Transverse colon (tissue), 4 donors: ENCODE results near the gene RALGPS2. TPM values are rescaled to one million over a fixed set of nuclear protein-coding genes. Genes with fewer than 3 reads are reported as not detected.

ENCODE experiments used
- DNase-seq: peaks from one replicate; pipeline ENCODE4 v3.0.0-alpha.2; 2019
- H3K27ac ChIP-seq, 4 donors: fragments of 200-600 bp; sonication (generic); 2 replicates each; pipeline ENCODE4 v1.5.1; 2016 to 2018; ENCODE audit warnings: inconsistent platforms in 4 of 4
- H3K27me3 ChIP-seq: fragments of 200-600 bp; sonication (generic); 2 replicates; pipeline ENCODE4 v1.5.1; 2017; ENCODE audit warnings: inconsistent platforms
- H3K36me3 ChIP-seq, 4 donors: fragments of 200-600 bp; sonication (generic); 2 replicates each; pipeline ENCODE4 v1.5.1; 2017 to 2019; ENCODE audit warnings: inconsistent platforms in 4 of 4
- H3K4me1 ChIP-seq, 4 donors: fragments of 200-600 bp; sonication (generic); 2 replicates each; pipeline ENCODE4 v1.5.1; 2017 to 2020; ENCODE audit warnings: inconsistent platforms in 4 of 4
- H3K4me3 ChIP-seq, 4 donors: fragments of 200-600 bp; sonication (generic); 1 replicate in 1 of 4; 2 replicates in 3 of 4; pipeline versions ENCODE4 v1.5.1 to v1.6.1; 2017 to 2019; ENCODE audit warnings: inconsistent platforms in 4 of 4
- H3K9me3 ChIP-seq, 2 donors: fragments of 200-600 bp; sonication (generic); 2 replicates each; pipeline ENCODE4 v1.5.1; 2017 to 2019; ENCODE audit warnings: inconsistent platforms in 2 of 2
- CTCF ChIP-seq, 5 experiments: fragments of 200-600 bp in 3 of 5; fragments of 450-650 bp in 2 of 5; sonication (generic) in 3 of 5; IDR thresholded peaks; 1 replicate in 2 of 5; 2 replicates in 3 of 5; pipeline ENCODE4 v1.5.1; 2016 to 2017; ENCODE audit warnings: antibody characterized with exemption in 5 of 5, inconsistent platforms in 3 of 5, mild to moderate bottlenecking in 2 of 5, moderate library complexity in 1 of 5
- EP300 ChIP-seq: sonication (generic); formaldehyde crosslinking; IDR thresholded peaks from one replicate; pipeline ENCODE4 v1.6.1; 2017; ENCODE audit warnings: antibody characterized with exemption, low read depth
- POLR2A ChIP-seq: fragments of 450-650 bp; IDR thresholded peaks from one replicate; pipeline ENCODE4 v1.6.1; 2016; ENCODE audit warnings: antibody characterized with exemption, mild to moderate bottlenecking, moderate library complexity
- POLR2AphosphoS5 ChIP-seq, 3 donors: sonication (generic); formaldehyde crosslinking; IDR thresholded peaks; one replicate each; pipeline ENCODE4 v1.6.1; 2016; ENCODE audit warnings: antibody characterized with exemption in 3 of 3
- WGBS, 2 donors: methylation state at CpG; one replicate each; pipeline ENCODE4 v1.1.5; 2018; ENCODE audit warnings: low coverage in 1 of 2; 5-methylcytosine and 5-hydroxymethylcytosine counted together
- in situ Hi-C, 4 donors: fragments of 200-750 bp; cut with MboI; loops; one replicate each; pipeline versions ENCODE4 v1.15.0 to v1.15.1; 2017; ENCODE audit warnings: low sequenced_read_pairs in 3 of 4, low pct_ligation_motif_present in 1 of 4, low pct_unique_long_range_greater_than_20kb in 1 of 4
- intact Hi-C: fragments of 100-400 bp; cut with DNase I; formaldehyde crosslinking; loops from one replicate; pipeline ENCODE4 v1.15.1; 2023; ENCODE audit warnings: low total_unique reads
- total RNA-seq, 4 donors: library from RNA; depleted of rRNA; stranded (reverse); fragments of >200 nt; gene quantifications; one replicate each; pipeline ENCODE4 v1.1.0, GENCODE V29; 2016

RALGPS2 gene
- total RNA-seq, 4 donors from 2014 or later = 21.5 to 50.8 (median 34.0) TPM

DNA sequence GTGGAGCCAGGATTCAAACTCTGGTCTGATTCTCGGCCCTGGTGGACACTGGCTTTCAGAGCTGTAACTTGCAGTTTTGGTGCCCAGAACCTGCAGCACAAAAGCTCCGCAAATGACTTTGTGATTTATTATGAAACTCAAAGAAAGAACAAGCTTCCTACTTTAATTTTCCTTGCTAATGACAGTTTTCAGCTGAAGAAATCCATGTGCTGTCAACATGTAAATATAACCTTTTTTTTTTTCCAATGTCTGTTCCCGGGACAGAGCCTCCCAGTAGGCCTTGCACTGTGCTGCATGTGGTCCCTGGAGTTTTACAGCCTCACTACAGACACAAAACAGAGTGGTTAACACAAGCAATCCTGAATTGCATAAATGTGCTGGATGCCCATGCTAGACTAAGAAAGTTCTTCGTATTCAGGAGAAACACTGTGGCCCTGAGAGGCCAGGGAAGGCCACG lies 208.1 kb downstream of the RALGPS2 start:
- 51 to 65% methylated on average over 5 of the region's 5 CpGs for WGBS, 2 donors
- TF ChIP-seq CTCF (IDR thresholded peaks at IDR 0.05) = no peak
- TF ChIP-seq POLR2AphosphoS5 (IDR thresholded peaks at IDR 0.05) = peak; percentile 59 to 80 (median 76)
- H3K27ac ChIP-seq = peak overlapping the region; percentile 82 to 92 (median 84)
- no peaks in the 10 kb centered on the region for H3K27me3 ChIP-seq
- intact Hi-C loops = loop anchor here (5.0 kb wide), 1 partner anchor 61 kb away; the partner anchor contains the start of gene ANGPTL1
- no peaks in the 10 kb centered on the region for H3K9me3 ChIP-seq
- DNase-seq = no peak
- no peaks in the 10 kb centered on the region for H3K36me3 ChIP-seq
- no peak overlapping the region for H3K4me3 ChIP-seq
- in situ Hi-C loops = no loop called here
- peaks cover 17 to 76% (median 27%) of the 10 kb centered on the region in 4 donors for H3K4me1 ChIP-seq

DNA sequence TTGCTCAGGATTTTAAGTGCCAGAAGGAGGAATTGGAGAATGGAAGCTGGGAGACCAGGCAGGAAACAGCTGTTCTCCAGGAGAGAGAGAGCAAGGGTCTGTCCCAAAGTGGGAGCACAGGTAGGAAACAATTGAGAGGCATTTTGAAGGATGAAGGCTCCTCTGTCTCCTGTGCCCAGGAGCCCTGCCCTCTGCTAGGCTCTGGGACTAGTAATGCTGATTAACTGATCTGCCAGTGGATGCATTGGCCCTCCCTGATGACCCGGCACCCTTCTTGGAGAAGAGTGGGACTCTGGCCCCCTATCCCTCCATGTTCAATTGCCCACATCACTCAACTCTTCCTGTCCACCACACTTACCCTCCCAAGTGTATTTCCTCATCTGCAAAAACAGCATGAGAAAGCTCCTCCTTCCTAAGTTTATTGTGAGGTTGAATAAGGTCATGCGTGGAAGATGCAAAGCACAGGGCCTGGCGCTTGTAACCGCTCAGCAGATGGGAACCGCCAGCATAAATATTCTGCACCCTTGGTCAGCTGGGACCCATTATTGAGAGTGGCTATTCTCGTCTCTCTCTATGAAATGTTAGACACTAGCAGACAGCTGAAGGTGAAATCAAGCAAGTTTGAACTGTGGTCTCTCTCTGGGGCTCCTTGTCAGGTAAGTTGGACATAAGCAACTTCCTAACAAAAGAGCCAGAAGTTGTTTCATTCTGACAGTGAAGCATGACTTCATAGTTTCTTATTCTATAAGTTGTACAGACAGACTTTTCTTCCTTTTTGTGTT lies 208.9 kb downstream of the RALGPS2 start:
- Histone ChIP-seq H3K36me3 (no peaks in the 10 kb centered on the region), H3K9me3 (no peaks in the 10 kb centered on the region), H3K4me3 (no peak overlapping the region), H3K27me3 (no peaks in the 10 kb centered on the region), H3K4me1 (peaks cover 20 to 76% (median 32%) of the 10 kb centered on the region in 4 donors), H3K27ac (peak overlapping the region; percentile 82 to 92 (median 84))
- intact Hi-C loops = loop anchor here (5.0 kb wide), 1 partner anchor 62 kb away; the partner anchor contains the start of gene ANGPTL1
- TF ChIP-seq POLR2AphosphoS5 (IDR thresholded peaks at IDR 0.05) (peak in 1 of 3 donors; percentile 17), EP300 (no peak), CTCF (IDR thresholded peaks at IDR 0.05) (no peak), POLR2A (no peak)
- no peak for DNase-seq
- 74% methylated on average over 6 of the region's 6 CpGs; no CpG with 5 or more reads in 1 of the 2 donors for WGBS, 2 donors
- in situ Hi-C loops = no loop called here

DNA sequence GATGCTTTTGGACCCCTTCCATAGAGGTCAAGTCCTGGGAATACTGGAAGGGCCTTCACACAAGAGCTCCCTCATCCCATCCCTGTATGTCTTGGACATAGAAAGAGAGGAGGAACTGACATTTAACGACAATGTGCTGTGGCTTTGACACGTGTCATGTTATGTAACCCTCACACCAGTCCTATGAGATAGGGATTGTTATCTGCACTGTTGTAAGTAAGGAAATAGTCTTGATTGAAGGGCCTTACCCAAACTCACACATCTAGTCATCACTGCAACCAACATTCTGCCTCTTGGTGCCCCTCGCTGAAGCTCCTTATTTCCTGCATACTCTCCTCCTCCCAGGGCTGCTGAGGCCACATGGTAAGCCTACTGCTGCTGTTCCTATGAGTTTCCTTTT lies 209.5 kb downstream of the RALGPS2 start:
- 71 to 80% methylated on average over 2 to 3 of the region's 3 CpGs for WGBS, 2 donors
- H3K4me3 ChIP-seq = no peak overlapping the region
- in situ Hi-C loops (no loop called here), intact Hi-C loops (loop anchor here (5.0 kb wide), 1 partner anchor 62 kb away; the partner anchor contains the start of gene ANGPTL1)
- no peak for DNase-seq
- H3K4me1 ChIP-seq = peaks cover 23 to 71% (median 34%) of the 10 kb centered on the region in 4 donors
- peak overlapping the region; percentile 82 to 92 (median 84) for H3K27ac ChIP-seq
- no peaks in the 10 kb centered on the region for H3K36me3 ChIP-seq
- no peak for TF ChIP-seq CTCF (IDR thresholded peaks at IDR 0.05)
- no peak for TF ChIP-seq POLR2AphosphoS5 (IDR thresholded peaks at IDR 0.05)
- no peaks in the 10 kb centered on the region for H3K9me3 ChIP-seq
- no peaks in the 10 kb centered on the region for H3K27me3 ChIP-seq

DNA sequence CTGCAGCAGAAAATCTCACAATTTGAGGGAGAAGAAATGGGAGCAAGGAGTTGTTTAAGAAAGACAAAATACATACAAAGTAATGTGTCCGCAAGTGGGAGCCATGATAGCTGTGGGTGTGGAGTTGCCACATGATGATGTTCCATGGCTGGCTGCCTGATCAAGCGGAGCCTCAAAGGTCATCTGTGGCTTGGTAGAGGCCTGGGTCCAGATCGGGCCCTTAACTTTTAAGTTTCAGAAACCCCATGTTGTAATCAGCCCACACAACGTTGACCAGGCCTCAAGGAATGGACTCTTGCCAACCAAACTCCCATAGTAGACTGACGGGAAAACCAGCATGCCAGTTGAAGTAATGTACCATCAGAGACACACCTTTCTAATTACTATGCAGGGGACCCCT lies 210.6 kb downstream of the RALGPS2 start:
- H3K9me3 ChIP-seq = no peaks in the 10 kb centered on the region
- TF ChIP-seq POLR2AphosphoS5 (IDR thresholded peaks at IDR 0.05) (no peak), CTCF (IDR thresholded peaks at IDR 0.05) (no peak)
- H3K27me3 ChIP-seq = no peaks in the 10 kb centered on the region
- H3K27ac ChIP-seq = peak overlapping the region in 2 of 4 donors; percentile 84 to 92
- DNase-seq = no peak
- intact Hi-C loops = no loop called here
- H3K4me1 ChIP-seq = peaks cover 26 to 65% (median 37%) of the 10 kb centered on the region in 4 donors
- 10 to 60% methylated on average over 2 to 5 of the region's 5 CpGs for WGBS, 2 donors
- in situ Hi-C loops = no loop called here
- H3K36me3 ChIP-seq = no peaks in the 10 kb centered on the region
- H3K4me3 ChIP-seq = no peak overlapping the region
